ENCODE measurements around the gene CDC42EP3. TPM values are rescaled to one million over a fixed set of nuclear protein-coding genes. Genes with fewer than 3 reads are reported as not detected.
A peak's percentile ranks its signal among the peaks of the same experiment; 100 is the strongest.

Gene CDC42EP3
- polyA plus RNA-seq, 2 of the 4 experiments (the other 2 are of a cell fraction): 23.8 to 39.1 TPM

GRCh38 chr2:37657471-37657870, 14.0 kb downstream of the CDC42EP3 start:
- Histone ChIP-seq H3K4me2 (0 out of 3 replicates have a peak overlapping the region, but pooled peaks have one; percentile 3), H3K9me3 (no peaks in the 10 kb centered on the region), H3K4me1 (peaks cover 81% of the 10 kb centered on the region), H3K27ac (peak overlapping the region in 1 of 2 experiments; percentile 22; a peak in 2 of 6 replicates), H3K4me3 (no peak overlapping the region)
- ATAC-seq: no peak
- POLR2A ChIA-PET: interaction anchor here (0.6 kb wide), 1 partner anchor 95 kb away, joined by 3 read pairs; no protein-coding TSS in a partner anchor
- no peak for DNase-seq (ENCODE audit: low read depth in 1 of 2, low spot score in 1 of 2)
- 97% methylated on average over 4 of the region's 4 CpGs for WGBS (ENCODE audit: missing lambda C conversion rate)
- TF ChIP-seq EHF (CRISPR knock-in tag; IDR thresholded peaks at IDR 0.05) (no peak), NFE2L2 (conservative IDR thresholded peaks at IDR 0.05; ENCODE audit: low read length) (no peak), ATOH8 (CRISPR knock-in tag; IDR thresholded peaks at IDR 0.05; ENCODE audit: low read depth) (no peak), USF2 (IDR thresholded peaks at IDR 0.05) (no peak), ZSCAN20 (CRISPR knock-in tag; IDR thresholded peaks at IDR 0.05) (no peak), HOXB13 (CRISPR knock-in tag; IDR thresholded peaks at IDR 0.05; ENCODE audit: low read depth) (no peak)
- CTCF ChIA-PET: interaction anchor here (1.3 to 4.7 kb wide), 5 partner anchors 8 to 243 kb away, joined by 3 to 21 read pairs (median 12); no protein-coding TSS in a partner anchor
- no peak for FAIRE-seq

GRCh38 chr2:37656512-37657423, 14.7 kb downstream of the CDC42EP3 start:
- CTCF ChIA-PET: interaction anchor here (0.6 to 4.7 kb wide), 8 partner anchors 8 to 368 kb away, joined by 3 to 21 read pairs (median 3); no protein-coding TSS in a partner anchor
- H3K4me2 ChIP-seq: no peak overlapping the region
- no peak for TF ChIP-seq MAFK (IDR thresholded peaks at IDR 0.05; ENCODE audit: partially characterized antibody)
- H3K9me3 ChIP-seq: no peaks in the 10 kb centered on the region
- 74% methylated on average over 11 of the region's 11 CpGs for WGBS (ENCODE audit: missing lambda C conversion rate)
- ATAC-seq: no peak
- DNase-seq (ENCODE audit: low read depth in 1 of 2, low spot score in 1 of 2): no peak
- POLR2A ChIA-PET: no interaction called here
- no peak overlapping the region for H3K4me3 ChIP-seq
- H3K27ac ChIP-seq: peak overlapping the region in 1 of 2 experiments; percentile 85; a peak in 2 of 6 replicates
- peaks cover 88% of the 10 kb centered on the region for H3K4me1 ChIP-seq
- no peak for FAIRE-seq

- H3K9me3 ChIP-seq: no peaks in the 10 kb centered on the region
- TF ChIP-seq NFE2L2 (conservative IDR thresholded peaks at IDR 0.05; ENCODE audit: low read length) (no peak), SMC3 (IDR thresholded peaks at IDR 0.05) (no peak), E2F6 (IDR thresholded peaks at IDR 0.05; ENCODE audit: borderline replicate concordance, low read depth) (no peak), HOXB5 (CRISPR knock-in tag; IDR thresholded peaks at IDR 0.05) (no peak), HES2 (IDR thresholded peaks at IDR 0.05) (no peak), TFCP2L1 (CRISPR knock-in tag; IDR thresholded peaks at IDR 0.05) (no peak), CHD2 (IDR thresholded peaks at IDR 0.05; ENCODE audit: low read length, partially characterized antibody) (no peak), FOXS1 (CRISPR knock-in tag; IDR thresholded peaks at IDR 0.05) (no peak), TP53 (CRISPR knock-in tag; IDR thresholded peaks at IDR 0.05) (no peak), HOXA7 (CRISPR knock-in tag; IDR thresholded peaks at IDR 0.05) (no peak), MAZ (IDR thresholded peaks at IDR 0.05; ENCODE audit: borderline replicate concordance, low read depth, low read length) (no peak), USF2 (IDR thresholded peaks at IDR 0.05) (no peak), SREBF2 (IDR thresholded peaks at IDR 0.05) (no peak), NPAS2 (CRISPR knock-in tag; IDR thresholded peaks at IDR 0.05; ENCODE audit: borderline replicate concordance) (no peak), FOSB (CRISPR knock-in tag; IDR thresholded peaks at IDR 0.05) (no peak), ATOH8 (CRISPR knock-in tag; IDR thresholded peaks at IDR 0.05; ENCODE audit: low read depth) (no peak), CEBPB (IDR thresholded peaks at IDR 0.05) (no peak)
- ATAC-seq: no peak
- H3K4me2 ChIP-seq: peak overlapping the region; percentile 25; the same call in 1 of the 3 replicates
- H3K4me3 ChIP-seq: no peak overlapping the region
- ChIA-PET POLR2A (no interaction called here), CTCF (interaction anchor here (0.7 to 4.7 kb wide), 8 partner anchors 12 to 258 kb away, joined by 3 to 21 read pairs (median 4); no protein-coding TSS in a partner anchor)
- peaks cover 97% of the 10 kb centered on the region for H3K4me1 ChIP-seq
- peak overlapping the region; percentile 11 to 85; a peak in 4 of 6 replicates for H3K27ac ChIP-seq
- no peak for FAIRE-seq
- 86% methylated on average over 7 of the region's 7 CpGs for WGBS (ENCODE audit: missing lambda C conversion rate)
- DNase-seq (ENCODE audit: low read depth in 1 of 2, low spot score in 1 of 2): no peak
Observed at GRCh38 chr2:37654932-37655841, 16.3 kb downstream of the CDC42EP3 start.

All from A549 (cell line).